Activated CD4-positive, CD25-positive, alpha-beta regulatory T cell treated with anti-CD3 and anti-CD28 coated beads, Interleukin-2, amount 50 U/mL, for 72 hours (primary cell): ENCODE results near the gene NKAIN2.

Experiments
- DNase-seq: peaks from one replicate; pipeline ENCODE4 v3.0.0; 2021

Gene NKAIN2

GRCh38 chr6:124053315-124053714 is 249.7 kb downstream of the NKAIN2 start:
- DNase-seq: no peak

- DNase-seq: no peak
Measured at GRCh38 chr6:124054034-124054433, 250.4 kb downstream of the NKAIN2 start.

- DNase-seq: no peak
Measured at GRCh38 chr6:124055395-124055794, 251.7 kb downstream of the NKAIN2 start.

- no peak for DNase-seq
Measured at GRCh38 chr6:124055963-124056362, 252.3 kb downstream of the NKAIN2 start.

GRCh38 chr6:124056407-124057334 is 253.0 kb downstream of the NKAIN2 start:
- no peak for DNase-seq

GRCh38 chr6:124057461-124057860 is 253.8 kb downstream of the NKAIN2 start:
- DNase-seq: no peak

- no peak for DNase-seq
Measured at GRCh38 chr6:124064317-124065113, 260.9 kb downstream of the NKAIN2 start.

- no peak for DNase-seq
Measured at GRCh38 chr6:124066269-124066668, 262.6 kb downstream of the NKAIN2 start.

GRCh38 chr6:124066946-124067552 is 263.4 kb downstream of the NKAIN2 start:
- no peak for DNase-seq

GRCh38 chr6:124069230-124069950 is 265.7 kb downstream of the NKAIN2 start:
- no peak for DNase-seq

- no peak for DNase-seq
Measured at GRCh38 chr6:124073021-124073420, 269.4 kb downstream of the NKAIN2 start.

- DNase-seq: no peak
Measured at GRCh38 chr6:124073820-124074587, 270.3 kb downstream of the NKAIN2 start.

GRCh38 chr6:124074606-124075005 is 270.9 kb downstream of the NKAIN2 start:
- DNase-seq: no peak

- no peak for DNase-seq
Measured at GRCh38 chr6:124076336-124077048, 272.8 kb downstream of the NKAIN2 start.

- no peak for DNase-seq
Measured at GRCh38 chr6:124078169-124078568, 274.5 kb downstream of the NKAIN2 start.

GRCh38 chr6:124080483-124080882 is 276.8 kb downstream of the NKAIN2 start:
- no peak for DNase-seq

GRCh38 chr6:124090491-124090890 is 286.8 kb downstream of the NKAIN2 start:
- no peak for DNase-seq

- no peak for DNase-seq
Measured at GRCh38 chr6:124099520-124099919, 295.9 kb downstream of the NKAIN2 start.

- DNase-seq: no peak
Measured at GRCh38 chr6:124110514-124110913, 306.8 kb downstream of the NKAIN2 start.

GRCh38 chr6:124119596-124119995 is 315.9 kb downstream of the NKAIN2 start:
- DNase-seq: no peak

- no peak for DNase-seq
Measured at GRCh38 chr6:124123617-124124209, 320.0 kb downstream of the NKAIN2 start.
